HepG2 (cell line): ENCODE measurements around the gene GALP. TPM values are rescaled to one million over a fixed set of nuclear protein-coding genes. Genes with fewer than 3 reads are reported as not detected.

Experiments
- AFF4 ChIP-seq: sonication (generic); formaldehyde crosslinking; IDR thresholded peaks from 2 replicates; pipeline ENCODE4 v1.4.0; 2020; ENCODE audit warnings: missing genetic modification reagents
- ATF7-NPFF ChIP-seq: sonication (generic); formaldehyde crosslinking; IDR thresholded peaks from 2 replicates; pipeline ENCODE4 v1.8.1; 2023; ENCODE audit warnings: mild to moderate bottlenecking, low read depth, missing genetic modification reagents, moderate library complexity
- CCDC6 ChIP-seq: sonication (generic); formaldehyde crosslinking; IDR thresholded peaks from 2 replicates; pipeline ENCODE4 v1.8.1; 2022; ENCODE audit warnings: mild to moderate bottlenecking, missing genetic modification reagents, moderate library complexity
- ETV6 ChIP-seq: sonication (generic); formaldehyde crosslinking; conservative IDR thresholded peaks from 2 replicates; pipeline ENCODE4 v1.4.0; 2020; ENCODE audit warnings: missing genetic modification reagents
- GABPA ChIP-seq, 2 experiments: IDR thresholded peaks; 2 replicates each; pipeline ENCODE4 v1.6.1; 2011 to 2016; ENCODE audit warnings: low read depth in 2 of 2, low read length in 1 of 2, missing biosample characterization in 1 of 2, missing genetic modification characterization in 1 of 2
- HMGXB4 ChIP-seq, 2 experiments: sonication (generic) in 1 of 2; formaldehyde crosslinking in 1 of 2; IDR thresholded peaks; 2 replicates each; pipeline versions ENCODE4 v1.4.0 to v1.6.1; 2018 to 2020; ENCODE audit warnings: missing genetic modification reagents in 2 of 2, borderline replicate concordance in 1 of 2, low read depth in 1 of 2, mild to moderate bottlenecking in 1 of 2, missing biosample characterization in 1 of 2
- ISL2 ChIP-seq: sonication (generic); formaldehyde crosslinking; IDR thresholded peaks from 2 replicates; pipeline ENCODE4 v1.5.0; 2020; ENCODE audit warnings: missing genetic modification reagents
- MTF2 ChIP-seq: sonication (generic); formaldehyde crosslinking; IDR thresholded peaks from 2 replicates; pipeline ENCODE4 v1.5.0; 2020; ENCODE audit warnings: missing genetic modification reagents, borderline replicate concordance
- NR2F6 ChIP-seq, 2 experiments: IDR thresholded peaks; 2 replicates each; pipeline ENCODE4 v1.6.1; 2016; ENCODE audit warnings: antibody characterized with exemption in 1 of 2, mild to moderate bottlenecking in 1 of 2
- SMAD3 ChIP-seq: sonication (generic); formaldehyde crosslinking; IDR thresholded peaks from 2 replicates; pipeline ENCODE4 v1.4.0; 2020; ENCODE audit warnings: missing genetic modification reagents
- SRSF4 ChIP-seq: fragments of 200-400 bp; formaldehyde crosslinking; IDR thresholded peaks from one replicate; pipeline ENCODE4 v1.6.1; 2018; ENCODE audit warnings: mild to moderate bottlenecking, low read depth, low read length, moderate library complexity; ENCODE audit not compliant: poor library complexity, severe bottlenecking
- TARDBP ChIP-seq: sonication (generic); formaldehyde crosslinking; IDR thresholded peaks from 2 replicates; pipeline ENCODE4 v1.8.0; 2022; ENCODE audit warnings: mild to moderate bottlenecking, missing genetic modification reagents
- TBX2 ChIP-seq: sonication (generic); formaldehyde crosslinking; IDR thresholded peaks from 2 replicates; pipeline ENCODE4 v1.5.0; 2020; ENCODE audit warnings: missing genetic modification reagents, mild to moderate bottlenecking, borderline replicate concordance
- TMF1 ChIP-seq: sonication (generic); formaldehyde crosslinking; IDR thresholded peaks from 2 replicates; pipeline ENCODE4 v1.8.1; 2022; ENCODE audit warnings: low read depth, missing genetic modification reagents
- ZNF18 ChIP-seq: sonication (generic); formaldehyde crosslinking; IDR thresholded peaks from 2 replicates; pipeline ENCODE4 v1.8.0; 2022; ENCODE audit warnings: mild to moderate bottlenecking, missing genetic modification reagents; ENCODE audit not compliant: insufficient replicate concordance
- ZNF20 ChIP-seq: sonication (generic); formaldehyde crosslinking; IDR thresholded peaks from 2 replicates; pipeline ENCODE4 v1.4.0; 2020; ENCODE audit warnings: mild to moderate bottlenecking, moderate library complexity, missing genetic modification reagents
- ZNF7 ChIP-seq: IDR thresholded peaks from 2 replicates; pipeline ENCODE4 v1.6.1; 2016; ENCODE audit warnings: missing biosample characterization, missing genetic modification reagents
- ZNF768 ChIP-seq: sonication (generic); formaldehyde crosslinking; IDR thresholded peaks from 2 replicates; pipeline ENCODE4 v1.4.0; 2020; ENCODE audit warnings: missing genetic modification reagents
- polyA plus RNA-seq, 8 experiments: library from polyadenylated mRNA; depleted of rRNA in 3 of 8; stranded (reverse) in 7 of 8; unstranded in 1 of 8; fragments of >200 nt; fragmentation: Illumina TruSeq in 4 of 8; extraction: Trizol in 4 of 8; gene quantifications; 2 replicates each; pipeline versions ENCODE4 v1.2.1 to v1.2.3, GENCODE V29; 2011 to 2016; ENCODE audit warnings: low read depth in 4 of 8, missing spikeins in 1 of 8, mixed read lengths in 1 of 8; ENCODE audit not compliant: insufficient read depth in 1 of 8
- total RNA-seq, 5 experiments: library from RNA; depleted of rRNA; stranded (reverse); fragments of >200 nt; fragmentation: Illumina TruSeq; extraction: Trizol; gene quantifications; 2 replicates each; pipeline ENCODE4 v1.2.3, GENCODE V29; 2016; ENCODE audit warnings: low read depth in 1 of 5
- TF ChIP-seq, protein P1 (sequence below): sonication (generic); formaldehyde crosslinking; IDR thresholded peaks from 2 replicates; pipeline ENCODE4; 2020; ENCODE audit warnings: missing genetic modification reagents, mild to moderate bottlenecking, borderline replicate concordance

GALP gene
- total and polyA plus RNA-seq, 2 of the 13 experiments (the other 11 are each of a cell fraction or from before 2014, with no cell fraction given) = not detected

DNA sequence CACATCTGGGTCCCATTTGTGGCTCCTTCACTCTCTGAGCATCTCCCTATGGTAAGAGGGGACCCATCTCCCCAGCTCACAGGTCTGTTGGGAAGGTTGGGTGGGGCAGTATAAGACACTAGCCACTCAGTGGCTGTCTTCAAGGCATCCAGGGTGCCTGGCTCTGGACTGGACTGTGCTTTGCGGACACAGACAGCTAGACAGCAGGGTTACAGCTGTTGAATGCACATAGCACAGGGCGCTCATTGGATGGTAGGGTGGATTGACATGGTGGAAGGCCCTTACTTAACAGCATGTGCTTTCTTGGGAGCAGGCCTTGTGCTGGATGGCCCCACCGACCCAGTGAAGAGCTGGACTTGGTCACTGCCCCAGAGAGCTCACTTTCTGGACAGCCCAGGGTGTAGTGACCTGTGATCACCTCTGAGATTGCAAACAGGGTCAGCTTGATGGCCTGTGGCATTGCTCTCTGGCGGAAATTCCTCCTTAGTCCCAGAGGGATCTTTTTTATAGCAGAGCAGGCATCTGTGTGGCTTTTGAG lies 32.8 kb upstream of the GALP start (continued):
- TF ChIP-seq, protein P1, sequence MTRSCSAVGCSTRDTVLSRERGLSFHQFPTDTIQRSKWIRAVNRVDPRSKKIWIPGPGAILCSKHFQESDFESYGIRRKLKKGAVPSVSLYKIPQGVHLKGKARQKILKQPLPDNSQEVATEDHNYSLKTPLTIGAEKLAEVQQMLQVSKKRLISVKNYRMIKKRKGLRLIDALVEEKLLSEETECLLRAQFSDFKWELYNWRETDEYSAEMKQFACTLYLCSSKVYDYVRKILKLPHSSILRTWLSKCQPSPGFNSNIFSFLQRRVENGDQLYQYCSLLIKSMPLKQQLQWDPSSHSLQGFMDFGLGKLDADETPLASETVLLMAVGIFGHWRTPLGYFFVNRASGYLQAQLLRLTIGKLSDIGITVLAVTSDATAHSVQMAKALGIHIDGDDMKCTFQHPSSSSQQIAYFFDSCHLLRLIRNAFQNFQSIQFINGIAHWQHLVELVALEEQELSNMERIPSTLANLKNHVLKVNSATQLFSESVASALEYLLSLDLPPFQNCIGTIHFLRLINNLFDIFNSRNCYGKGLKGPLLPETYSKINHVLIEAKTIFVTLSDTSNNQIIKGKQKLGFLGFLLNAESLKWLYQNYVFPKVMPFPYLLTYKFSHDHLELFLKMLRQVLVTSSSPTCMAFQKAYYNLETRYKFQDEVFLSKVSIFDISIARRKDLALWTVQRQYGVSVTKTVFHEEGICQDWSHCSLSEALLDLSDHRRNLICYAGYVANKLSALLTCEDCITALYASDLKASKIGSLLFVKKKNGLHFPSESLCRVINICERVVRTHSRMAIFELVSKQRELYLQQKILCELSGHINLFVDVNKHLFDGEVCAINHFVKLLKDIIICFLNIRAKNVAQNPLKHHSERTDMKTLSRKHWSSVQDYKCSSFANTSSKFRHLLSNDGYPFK = peak; percentile 27; the same call in 1 of the 2 replicates
- TF ChIP-seq TMF1 (no peak), NR2F6 (IDR thresholded peaks at IDR 0.05) (0 out of 2 replicates have a peak, but pooled peaks have one; percentile 43), NR2F6 (CRISPR knock-in tag; IDR thresholded peaks at IDR 0.05) (peak; percentile 33; the same call in 1 of the 2 replicates), ETV6 (CRISPR knock-in tag) (no peak), ATF7-NPFF (CRISPR knock-in tag) (no peak), AFF4 (CRISPR knock-in tag) (no peak), GABPA (IDR thresholded peaks at IDR 0.05; ENCODE audit: low read depth, low read length) (no peak), GABPA (CRISPR knock-in tag; IDR thresholded peaks at IDR 0.05; ENCODE audit: low read depth) (no peak), ISL2 (CRISPR knock-in tag) (no peak), ZNF7 (CRISPR knock-in tag) (no peak), ZNF18 (no peak), SMAD3 (CRISPR knock-in tag) (no peak), ZNF768 (CRISPR knock-in tag) (no peak), TBX2 (CRISPR knock-in tag) (no peak), TARDBP (CRISPR knock-in tag) (0 out of 2 replicates have a peak, but pooled peaks have one; percentile 41), MTF2 (CRISPR knock-in tag) (no peak), CCDC6 (CRISPR knock-in tag) (no peak), HMGXB4 (CRISPR knock-in tag; IDR thresholded peaks at IDR 0.05; ENCODE audit: borderline replicate concordance in 1 of 2, low read depth in 1 of 2) (0 out of 4 replicates have a peak, but pooled peaks of 1 of the 2 experiments have one; percentile 37), ZNF20 (CRISPR knock-in tag) (no peak), SRSF4 (no peak)
